ENCODE results near the gene HES2.

GRCh38 chr1:6399294-6399693, 20.4 kb downstream of the HES2 start:
- TF ChIP-seq, protein P1, sequence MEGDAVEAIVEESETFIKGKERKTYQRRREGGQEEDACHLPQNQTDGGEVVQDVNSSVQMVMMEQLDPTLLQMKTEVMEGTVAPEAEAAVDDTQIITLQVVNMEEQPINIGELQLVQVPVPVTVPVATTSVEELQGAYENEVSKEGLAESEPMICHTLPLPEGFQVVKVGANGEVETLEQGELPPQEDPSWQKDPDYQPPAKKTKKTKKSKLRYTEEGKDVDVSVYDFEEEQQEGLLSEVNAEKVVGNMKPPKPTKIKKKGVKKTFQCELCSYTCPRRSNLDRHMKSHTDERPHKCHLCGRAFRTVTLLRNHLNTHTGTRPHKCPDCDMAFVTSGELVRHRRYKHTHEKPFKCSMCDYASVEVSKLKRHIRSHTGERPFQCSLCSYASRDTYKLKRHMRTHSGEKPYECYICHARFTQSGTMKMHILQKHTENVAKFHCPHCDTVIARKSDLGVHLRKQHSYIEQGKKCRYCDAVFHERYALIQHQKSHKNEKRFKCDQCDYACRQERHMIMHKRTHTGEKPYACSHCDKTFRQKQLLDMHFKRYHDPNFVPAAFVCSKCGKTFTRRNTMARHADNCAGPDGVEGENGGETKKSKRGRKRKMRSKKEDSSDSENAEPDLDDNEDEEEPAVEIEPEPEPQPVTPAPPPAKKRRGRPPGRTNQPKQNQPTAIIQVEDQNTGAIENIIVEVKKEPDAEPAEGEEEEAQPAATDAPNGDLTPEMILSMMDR (conservative IDR thresholded peaks at IDR 0.05 in 1 of 2, IDR thresholded peaks at IDR 0.05 in 1 of 2; ENCODE audit: extremely low read depth in 1 of 2, insufficient read depth in 1 of 2, low read depth in 1 of 2, low read length in 2 of 2): no peak
- TF ChIP-seq EZH2 (IDR thresholded peaks at IDR 0.05; ENCODE audit: borderline replicate concordance, low read length): no peak

Measured in mammary epithelial cell (primary cell).